ENCODE measurements around the gene PRKCA.

PRKCA gene

GRCh38 chr17:66667090-66667489, 364.7 kb downstream of the PRKCA start:
- H3K27ac ChIP-seq (replicated peaks), result no peak overlapping the region
- no peaks in the 10 kb centered on the region for H3K27me3 ChIP-seq (ENCODE audit: insufficient read depth, poor library complexity, severe bottlenecking)
- no peak for DNase-seq (ENCODE audit: low read depth in 1 of 2, low spot score in 1 of 2)
- no peak for TF ChIP-seq CTCF (IDR thresholded peaks at IDR 0.05; ENCODE audit: insufficient read depth, low read length)
- TF ChIP-seq GABPA (IDR thresholded peaks at IDR 0.05; ENCODE audit: low read depth), result no peak
- TF ChIP-seq, protein P1, sequence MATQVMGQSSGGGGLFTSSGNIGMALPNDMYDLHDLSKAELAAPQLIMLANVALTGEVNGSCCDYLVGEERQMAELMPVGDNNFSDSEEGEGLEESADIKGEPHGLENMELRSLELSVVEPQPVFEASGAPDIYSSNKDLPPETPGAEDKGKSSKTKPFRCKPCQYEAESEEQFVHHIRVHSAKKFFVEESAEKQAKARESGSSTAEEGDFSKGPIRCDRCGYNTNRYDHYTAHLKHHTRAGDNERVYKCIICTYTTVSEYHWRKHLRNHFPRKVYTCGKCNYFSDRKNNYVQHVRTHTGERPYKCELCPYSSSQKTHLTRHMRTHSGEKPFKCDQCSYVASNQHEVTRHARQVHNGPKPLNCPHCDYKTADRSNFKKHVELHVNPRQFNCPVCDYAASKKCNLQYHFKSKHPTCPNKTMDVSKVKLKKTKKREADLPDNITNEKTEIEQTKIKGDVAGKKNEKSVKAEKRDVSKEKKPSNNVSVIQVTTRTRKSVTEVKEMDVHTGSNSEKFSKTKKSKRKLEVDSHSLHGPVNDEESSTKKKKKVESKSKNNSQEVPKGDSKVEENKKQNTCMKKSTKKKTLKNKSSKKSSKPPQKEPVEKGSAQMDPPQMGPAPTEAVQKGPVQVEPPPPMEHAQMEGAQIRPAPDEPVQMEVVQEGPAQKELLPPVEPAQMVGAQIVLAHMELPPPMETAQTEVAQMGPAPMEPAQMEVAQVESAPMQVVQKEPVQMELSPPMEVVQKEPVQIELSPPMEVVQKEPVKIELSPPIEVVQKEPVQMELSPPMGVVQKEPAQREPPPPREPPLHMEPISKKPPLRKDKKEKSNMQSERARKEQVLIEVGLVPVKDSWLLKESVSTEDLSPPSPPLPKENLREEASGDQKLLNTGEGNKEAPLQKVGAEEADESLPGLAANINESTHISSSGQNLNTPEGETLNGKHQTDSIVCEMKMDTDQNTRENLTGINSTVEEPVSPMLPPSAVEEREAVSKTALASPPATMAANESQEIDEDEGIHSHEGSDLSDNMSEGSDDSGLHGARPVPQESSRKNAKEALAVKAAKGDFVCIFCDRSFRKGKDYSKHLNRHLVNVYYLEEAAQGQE (IDR thresholded peaks at IDR 0.05; ENCODE audit: insufficient replicate concordance, low read depth), result no peak
- TF ChIP-seq SPI1 (IDR thresholded peaks at IDR 0.05; ENCODE audit: borderline replicate concordance, low read depth), result no peak
- no peak for TF ChIP-seq POLR2AphosphoS5 (IDR thresholded peaks at IDR 0.05; ENCODE audit: low read depth)
- no peak overlapping the region for H3K4me3 ChIP-seq (replicated peaks; ENCODE audit: insufficient read depth, low read length)

GRCh38 chr17:66667491-66668030, 365.1 kb downstream of the PRKCA start:
- TF ChIP-seq POLR2AphosphoS5 (IDR thresholded peaks at IDR 0.05; ENCODE audit: low read depth) (no peak), SPI1 (IDR thresholded peaks at IDR 0.05; ENCODE audit: borderline replicate concordance, low read depth) (peak; percentile 25; the same call in 1 of the 2 replicates), GABPA (IDR thresholded peaks at IDR 0.05; ENCODE audit: low read depth) (no peak)
- H3K27me3 ChIP-seq (ENCODE audit: insufficient read depth, poor library complexity, severe bottlenecking), result no peaks in the 10 kb centered on the region
- peak in 1 of 2 experiments; percentile 41 for DNase-seq (ENCODE audit: low read depth in 1 of 2, low spot score in 1 of 2)
- H3K27ac ChIP-seq (replicated peaks), result no peak overlapping the region
- no peak overlapping the region for H3K4me3 ChIP-seq (replicated peaks; ENCODE audit: insufficient read depth, low read length)

- H3K27me3 ChIP-seq (ENCODE audit: insufficient read depth, poor library complexity, severe bottlenecking), result no peaks in the 10 kb centered on the region
- no peak overlapping the region for H3K4me3 ChIP-seq (replicated peaks; ENCODE audit: insufficient read depth, low read length)
- no peak overlapping the region for H3K27ac ChIP-seq (replicated peaks)
- TF ChIP-seq, protein P1 (IDR thresholded peaks at IDR 0.05; ENCODE audit: insufficient replicate concordance, low read depth), result no peak
- peak; percentile 72; the same call in 1 of the 2 replicates for TF ChIP-seq SPI1 (IDR thresholded peaks at IDR 0.05; ENCODE audit: borderline replicate concordance, low read depth)
- no peak for TF ChIP-seq GABPA (IDR thresholded peaks at IDR 0.05; ENCODE audit: low read depth)
- TF ChIP-seq CTCF (IDR thresholded peaks at IDR 0.05; ENCODE audit: insufficient read depth, low read length), result no peak
- no peak for DNase-seq (ENCODE audit: low read depth in 1 of 2, low spot score in 1 of 2)
Measured at GRCh38 chr17:66670206-66670605, 367.8 kb downstream of the PRKCA start.

- Histone ChIP-seq H3K27ac (replicated peaks) (no peak overlapping the region), H3K27me3 (ENCODE audit: insufficient read depth, poor library complexity, severe bottlenecking) (no peaks in the 10 kb centered on the region), H3K4me3 (replicated peaks; ENCODE audit: insufficient read depth, low read length) (no peak overlapping the region)
- no peak for TF ChIP-seq SPI1 (IDR thresholded peaks at IDR 0.05; ENCODE audit: borderline replicate concordance, low read depth)
- TF ChIP-seq, protein P1 (IDR thresholded peaks at IDR 0.05; ENCODE audit: insufficient replicate concordance, low read depth), result no peak
- no peak for DNase-seq (ENCODE audit: low read depth in 1 of 2, low spot score in 1 of 2)
Measured at GRCh38 chr17:66671156-66671555, 368.7 kb downstream of the PRKCA start.

All from HL-60 (cell line).